Retina (tissue), 1 donor: Measurements from ENCODE around the gene PHETA1.
A peak's percentile ranks its signal among the peaks of the same experiment; 100 is the strongest.

Experiments used
- DNase-seq: peaks from one replicate; pipeline ENCODE4 v3.0.0-alpha.2; 2016

The PHETA1 gene

DNA sequence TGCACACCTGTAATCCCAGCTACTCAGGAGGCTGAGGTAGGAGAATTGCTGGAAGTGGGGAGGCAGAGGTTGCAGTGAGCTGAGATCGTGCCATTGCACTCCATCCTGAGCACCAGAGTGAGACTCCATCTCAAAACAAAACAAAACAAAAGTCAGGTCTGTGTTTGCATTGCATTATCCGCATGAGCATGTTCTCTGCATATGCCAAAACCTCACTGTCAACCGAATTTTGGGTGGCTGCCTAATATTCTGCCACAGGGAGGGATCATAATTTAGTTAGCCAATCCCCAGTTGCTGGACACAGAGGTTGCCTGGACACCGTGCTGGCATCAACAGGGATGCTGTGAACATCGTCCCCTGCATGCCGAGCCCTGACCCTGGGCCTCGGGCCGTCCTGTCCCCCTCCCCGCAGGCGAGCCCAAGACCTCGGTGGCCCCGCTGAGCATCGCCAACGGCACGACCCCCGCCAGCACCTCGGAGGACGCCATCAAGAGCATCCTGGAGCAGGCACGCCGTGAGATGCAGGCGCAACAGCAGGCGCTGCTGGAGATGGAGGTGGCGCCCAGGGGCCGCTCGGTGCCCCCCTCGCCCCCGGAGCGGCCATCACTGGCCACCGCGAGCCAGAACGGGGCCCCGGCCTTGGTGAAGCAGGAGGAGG, 49.2 kb downstream of the PHETA1 start:
- DNase-seq, result no peak

DNA sequence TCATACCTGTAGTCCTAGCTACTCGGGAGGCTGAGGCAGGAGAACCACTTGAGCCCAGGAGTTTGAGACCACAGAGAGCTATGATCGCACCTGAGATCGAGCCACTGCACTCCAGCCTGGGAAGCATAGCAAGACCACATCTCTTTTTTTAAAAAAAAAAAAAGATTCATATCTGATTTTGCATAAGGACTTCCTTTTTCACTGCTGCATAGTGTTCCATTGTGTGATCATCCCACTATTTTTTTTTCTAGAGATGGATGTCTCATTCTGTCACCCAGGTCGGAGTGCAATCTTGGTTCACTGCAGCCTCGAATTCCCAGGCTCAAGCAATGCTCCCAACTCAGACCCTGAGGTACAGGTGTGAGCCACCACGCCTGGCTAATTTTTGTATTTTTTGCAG, 50.4 kb downstream of the PHETA1 start:
- no peak for DNase-seq

DNA sequence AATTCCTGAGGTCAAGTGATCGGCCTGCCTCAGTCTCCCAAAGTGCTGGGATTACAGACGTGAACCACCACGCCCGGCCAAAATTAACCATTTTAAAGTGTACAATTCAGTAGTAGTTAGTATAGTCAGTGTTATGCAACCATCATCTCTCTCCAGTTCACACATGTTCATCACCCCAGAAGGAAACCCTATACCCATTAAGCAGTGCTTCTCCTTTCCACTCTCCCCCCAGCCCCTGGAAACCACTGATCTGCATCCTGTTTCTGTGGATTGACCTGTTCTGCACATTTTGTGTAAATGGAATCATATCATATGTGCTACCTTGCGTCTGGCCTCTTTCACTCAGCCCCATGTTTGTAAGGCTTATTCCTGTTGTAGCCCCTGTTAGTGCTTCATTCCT, 52.2 kb downstream of the PHETA1 start:
- no peak for DNase-seq

DNA sequence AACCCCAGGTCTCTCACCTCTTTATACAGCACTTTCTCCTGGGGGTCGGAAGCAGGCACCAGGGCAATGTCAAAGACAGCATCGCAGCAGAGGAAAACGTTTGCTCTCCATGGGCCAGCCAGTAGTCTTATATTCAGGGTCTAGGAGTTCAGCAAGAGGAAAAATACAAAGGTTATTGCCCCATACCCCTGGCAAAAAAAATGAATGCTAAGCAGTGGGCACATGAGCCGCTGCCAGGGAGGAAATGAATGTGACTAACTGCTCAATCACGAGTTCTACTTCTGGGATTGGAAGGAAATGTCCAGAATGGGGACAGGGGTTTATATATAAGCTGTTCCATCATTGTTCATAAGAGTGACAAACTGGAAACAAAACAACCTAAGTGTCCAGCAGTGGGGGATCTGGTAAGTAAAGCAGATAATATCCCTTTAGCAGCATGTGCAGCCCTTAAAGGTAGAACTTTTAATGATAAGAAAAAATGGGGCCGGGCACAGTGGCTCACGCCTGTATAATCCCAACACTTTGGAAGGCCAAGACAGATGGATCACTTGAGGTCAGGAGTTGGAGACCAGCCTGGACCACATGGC, 53.8 kb downstream of the PHETA1 start:
- no peak for DNase-seq

DNA sequence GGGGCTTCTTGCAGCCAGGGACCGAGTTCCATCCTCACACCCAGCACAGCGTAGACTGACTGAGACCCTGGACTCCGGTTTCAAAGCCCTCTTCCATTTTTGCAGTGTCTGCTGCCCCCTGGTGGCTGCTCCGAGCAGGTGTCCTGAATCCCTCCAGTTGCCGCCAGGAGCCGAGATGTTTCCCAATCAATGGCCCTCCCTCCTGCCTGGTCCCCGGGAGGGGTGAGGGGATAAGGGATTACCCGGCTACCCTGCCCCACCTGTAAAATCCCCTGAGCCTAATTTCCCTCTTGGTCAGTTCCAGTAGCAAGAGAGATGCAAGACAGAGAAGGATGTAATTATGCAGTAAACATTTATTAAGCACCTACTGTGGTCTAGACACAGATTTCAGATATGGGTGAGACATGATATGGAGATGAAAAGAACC, 55.0 kb downstream of the PHETA1 start:
- peak; percentile 89 for DNase-seq

DNA sequence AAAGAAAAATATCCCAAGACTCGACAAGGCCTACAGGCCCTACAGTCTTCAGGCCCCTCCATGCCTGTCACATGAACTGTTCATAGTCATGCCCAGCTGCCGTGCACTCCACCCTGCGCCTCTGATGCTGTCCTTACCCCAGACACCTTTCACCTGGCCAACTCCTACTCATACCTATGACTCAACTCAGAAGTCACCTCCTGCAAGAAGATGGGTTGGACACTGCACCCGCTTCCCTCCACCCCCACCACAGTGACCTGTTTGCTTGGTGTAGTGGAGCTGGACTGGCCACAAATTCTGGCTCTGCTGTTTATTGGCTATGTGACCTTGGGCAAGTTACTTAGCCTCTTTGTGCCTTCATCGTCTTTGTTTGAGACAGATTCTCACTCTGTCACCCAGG, 56.2 kb downstream of the PHETA1 start:
- DNase-seq, result no peak

DNA sequence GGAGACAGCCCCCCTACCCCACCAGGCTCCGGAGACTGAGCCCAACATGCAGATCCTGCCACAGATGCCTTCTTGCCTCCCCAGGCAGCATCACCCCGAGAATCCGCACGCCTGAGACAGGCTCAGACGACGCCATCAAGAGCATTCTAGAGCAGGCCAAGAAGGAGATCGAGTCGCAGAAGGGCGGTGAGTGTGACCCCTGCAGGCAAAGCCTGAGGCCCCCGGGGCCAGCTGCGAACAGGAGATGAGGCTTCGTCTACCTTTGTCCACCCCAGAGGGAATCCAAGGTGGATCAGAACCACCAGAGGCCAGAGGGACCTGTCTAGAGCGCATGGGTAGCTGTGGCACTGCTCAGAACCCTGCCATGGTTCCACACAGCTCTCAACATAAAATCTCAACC, 56.9 kb downstream of the PHETA1 start:
- no peak for DNase-seq

DNA sequence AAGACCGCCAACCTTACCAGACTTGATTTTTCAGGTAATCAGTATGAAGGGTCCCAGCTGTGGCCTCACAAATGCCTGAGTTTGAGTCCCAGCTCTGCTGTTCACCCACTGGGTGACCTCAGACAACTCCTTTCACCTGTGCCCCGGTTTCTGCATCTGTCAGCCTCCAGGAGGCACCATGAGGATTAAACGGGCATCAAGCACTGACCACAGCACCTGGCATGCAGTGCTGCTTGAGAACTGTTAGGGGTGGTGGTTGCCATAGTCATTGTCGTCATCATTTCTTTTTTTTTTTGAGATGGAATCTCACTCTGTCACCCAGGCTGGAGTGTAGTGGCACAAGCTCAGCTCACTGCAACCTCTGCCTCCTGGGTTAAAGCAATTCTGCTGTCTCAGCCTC, 57.9 kb downstream of the PHETA1 start:
- no peak for DNase-seq
